Gastrocnemius medialis (tissue), 4 donors: ENCODE data around the gene ASTN2.

ENCODE experiments used
- POLR2A ChIP-seq, 2 donors: fragments of 450-650 bp; IDR thresholded peaks; one replicate each; pipeline ENCODE4 v1.6.1; 2017; ENCODE audit warnings: antibody characterized with exemption in 2 of 2, mild to moderate bottlenecking in 2 of 2, moderate library complexity in 2 of 2
- TF ChIP-seq, protein P1 (sequence below), 5 experiments: fragments of 450-650 bp in 3 of 5; fragments of 200-600 bp in 2 of 5; sonication (generic) in 2 of 5; IDR thresholded peaks in 4 of 5; conservative IDR thresholded peaks in 1 of 5; 1 replicate in 4 of 5; 2 replicates in 1 of 5; pipeline ENCODE4 v1.5.1; 2016 to 2019; ENCODE audit warnings: antibody characterized with exemption in 5 of 5, mild to moderate bottlenecking in 3 of 5, moderate library complexity in 3 of 5

GRCh38 chr9:116733010-116733641 is 681.7 kb downstream of the ASTN2 start:
- TF ChIP-seq, protein P1, sequence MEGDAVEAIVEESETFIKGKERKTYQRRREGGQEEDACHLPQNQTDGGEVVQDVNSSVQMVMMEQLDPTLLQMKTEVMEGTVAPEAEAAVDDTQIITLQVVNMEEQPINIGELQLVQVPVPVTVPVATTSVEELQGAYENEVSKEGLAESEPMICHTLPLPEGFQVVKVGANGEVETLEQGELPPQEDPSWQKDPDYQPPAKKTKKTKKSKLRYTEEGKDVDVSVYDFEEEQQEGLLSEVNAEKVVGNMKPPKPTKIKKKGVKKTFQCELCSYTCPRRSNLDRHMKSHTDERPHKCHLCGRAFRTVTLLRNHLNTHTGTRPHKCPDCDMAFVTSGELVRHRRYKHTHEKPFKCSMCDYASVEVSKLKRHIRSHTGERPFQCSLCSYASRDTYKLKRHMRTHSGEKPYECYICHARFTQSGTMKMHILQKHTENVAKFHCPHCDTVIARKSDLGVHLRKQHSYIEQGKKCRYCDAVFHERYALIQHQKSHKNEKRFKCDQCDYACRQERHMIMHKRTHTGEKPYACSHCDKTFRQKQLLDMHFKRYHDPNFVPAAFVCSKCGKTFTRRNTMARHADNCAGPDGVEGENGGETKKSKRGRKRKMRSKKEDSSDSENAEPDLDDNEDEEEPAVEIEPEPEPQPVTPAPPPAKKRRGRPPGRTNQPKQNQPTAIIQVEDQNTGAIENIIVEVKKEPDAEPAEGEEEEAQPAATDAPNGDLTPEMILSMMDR (IDR thresholded peaks at IDR 0.05 in 4 of 5, conservative IDR thresholded peaks at IDR 0.05 in 1 of 5), result no peak
- no peak for TF ChIP-seq POLR2A (IDR thresholded peaks at IDR 0.05)
